GM21447 (cell line): ENCODE data around the gene POM121.
"Not testable (repeated sequence)": the region's sequence is repeated elsewhere in the genome, so short reads cannot be mapped to it uniquely, and the experiment has no call there.

Experiments used
- ATAC-seq: cut with Tn5 transposase; IDR thresholded peaks from one replicate; pipeline ENCODE4 v1.9.1; 2021; ENCODE audit not compliant: unreplicated experiment

The POM121 gene

GRCh38 chr7:72924733-72925545 lies at the start of gene POM121:
POM121 (plus strand) TSS chr7:72925095; CDS start chr7:72925122, 27 bp downstream.
- ATAC-seq, result peak; percentile 88

DNA sequence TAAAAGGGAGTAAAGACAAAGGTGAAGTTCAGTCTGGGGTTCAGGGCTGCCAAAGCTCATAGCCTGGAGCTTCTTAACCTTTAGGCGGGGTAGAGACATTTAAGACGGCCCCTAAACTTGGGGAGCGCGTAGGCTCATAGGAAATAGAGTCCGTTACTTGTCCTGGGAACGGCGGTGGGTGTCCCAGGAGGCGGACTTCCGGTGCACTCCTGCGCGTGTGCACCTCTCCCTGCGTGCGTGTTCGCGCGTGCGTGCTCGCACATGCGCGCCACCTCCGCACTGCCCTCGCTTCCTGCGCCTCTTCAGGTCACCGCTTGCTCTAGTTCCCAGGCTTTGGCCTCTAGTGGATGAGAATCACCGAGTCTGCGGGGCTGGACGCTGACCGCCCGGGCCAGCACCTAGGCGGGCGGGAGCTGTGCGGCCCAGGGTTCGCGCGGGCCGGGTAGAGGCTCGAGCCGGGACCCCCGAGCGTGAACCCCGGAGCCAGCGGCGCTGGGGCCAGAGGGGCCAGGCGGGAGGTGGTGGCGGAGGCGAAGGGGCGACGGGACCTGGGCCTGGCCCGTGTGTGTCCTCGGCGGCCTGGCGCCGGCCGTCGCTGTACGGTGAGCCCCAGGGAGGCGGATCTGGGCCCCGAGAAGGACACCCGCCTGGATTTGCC lies 45.7 kb upstream of the POM121 start:
- ATAC-seq, result peak; percentile 99

DNA sequence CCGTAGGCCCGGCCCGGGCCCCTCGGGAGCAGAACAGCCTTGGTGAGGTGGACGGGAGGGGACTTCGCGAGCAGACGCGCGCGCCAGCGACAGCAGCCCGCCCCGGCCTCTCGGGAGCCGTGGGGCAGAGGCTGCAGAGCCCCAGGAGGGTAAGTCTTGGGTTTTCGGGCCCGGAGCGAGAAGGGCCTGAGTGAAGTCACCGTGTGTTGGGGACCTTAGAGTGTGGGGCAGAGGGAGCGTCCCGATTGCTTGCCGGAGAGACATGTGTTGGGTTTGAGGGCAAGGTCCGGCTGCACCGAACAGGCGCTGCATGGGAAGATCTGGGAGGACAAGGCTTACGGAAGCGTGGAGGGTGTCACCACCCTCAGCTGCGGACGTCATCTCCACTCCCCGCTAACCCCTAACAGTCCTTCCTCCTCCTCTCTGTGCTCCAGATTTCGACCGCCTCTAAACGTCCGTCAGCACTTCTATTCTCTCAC lies 45.1 kb upstream of the POM121 start:
- ATAC-seq, result not testable (repeated sequence)

DNA sequence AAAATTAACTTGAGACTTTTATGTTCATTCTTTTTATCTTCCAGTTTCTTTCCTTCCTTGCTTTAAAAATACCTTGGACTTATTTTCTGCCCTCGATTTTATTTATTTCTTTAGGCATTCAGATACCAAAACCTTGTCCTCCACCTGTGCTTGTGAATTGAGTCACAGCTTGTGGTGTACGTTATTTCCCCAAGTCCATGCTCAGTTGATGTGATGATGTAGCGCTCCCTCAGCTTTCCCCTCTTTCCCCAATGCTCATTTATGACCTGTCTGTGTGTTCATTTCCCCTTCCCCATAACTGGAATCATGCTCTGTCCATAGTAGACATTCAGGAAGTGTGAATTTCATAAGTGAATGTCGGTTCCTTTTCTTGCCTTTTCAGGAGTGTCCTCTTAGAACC lies 33.1 kb upstream of the POM121 start:
- ATAC-seq, result not testable (repeated sequence)

GRCh38 chr7:72904740-72905139 lies 20.2 kb upstream of the POM121 start:
- ATAC-seq, result not testable (repeated sequence)

- not testable (repeated sequence) for ATAC-seq
These were observed 16.5 kb upstream of the POM121 start for GRCh38 chr7:72908422-72908821.

- not testable (repeated sequence) for ATAC-seq
These were observed 13.5 kb upstream of the POM121 start for GRCh38 chr7:72911395-72911794.

GRCh38 chr7:72913750-72914149 lies 11.1 kb upstream of the POM121 start:
- ATAC-seq, result not testable (repeated sequence)

DNA sequence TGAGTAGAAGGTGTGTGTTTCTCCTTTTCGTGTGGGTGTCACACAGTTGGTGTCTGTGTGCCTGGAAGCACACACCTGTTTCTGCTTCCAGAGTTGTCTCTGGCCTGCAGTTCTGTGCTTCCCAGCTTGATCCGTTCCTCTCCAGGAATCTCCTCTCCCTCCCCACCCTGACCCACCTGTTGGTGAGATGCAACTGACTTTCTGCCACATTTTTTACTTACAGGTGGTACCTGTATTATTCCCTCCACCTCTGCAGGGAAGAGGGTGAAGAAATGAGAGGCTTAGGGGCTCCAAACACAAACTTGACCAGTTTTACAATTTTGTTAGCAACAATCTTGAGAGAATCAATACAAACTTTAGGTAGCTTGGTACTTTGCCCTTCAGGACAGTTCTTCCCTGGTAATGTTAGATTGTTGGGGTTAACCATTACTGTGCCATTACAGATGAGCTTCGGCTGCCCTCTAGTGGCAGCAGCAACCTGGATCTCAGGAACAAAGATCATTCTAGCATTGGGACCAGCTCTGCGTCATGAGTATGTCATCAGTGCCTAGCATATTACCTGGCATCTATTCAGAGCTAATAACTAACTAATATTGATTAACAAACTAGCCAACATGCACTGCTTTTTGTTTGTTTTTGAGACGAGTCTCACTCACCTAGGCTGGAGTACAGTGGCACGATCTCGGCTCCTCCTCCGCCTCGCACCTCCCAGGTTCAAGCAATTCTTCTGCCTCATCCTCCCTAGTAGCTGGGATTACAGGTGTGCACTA lies 10.0 kb upstream of the POM121 start:
- peak; percentile 89 for ATAC-seq

DNA sequence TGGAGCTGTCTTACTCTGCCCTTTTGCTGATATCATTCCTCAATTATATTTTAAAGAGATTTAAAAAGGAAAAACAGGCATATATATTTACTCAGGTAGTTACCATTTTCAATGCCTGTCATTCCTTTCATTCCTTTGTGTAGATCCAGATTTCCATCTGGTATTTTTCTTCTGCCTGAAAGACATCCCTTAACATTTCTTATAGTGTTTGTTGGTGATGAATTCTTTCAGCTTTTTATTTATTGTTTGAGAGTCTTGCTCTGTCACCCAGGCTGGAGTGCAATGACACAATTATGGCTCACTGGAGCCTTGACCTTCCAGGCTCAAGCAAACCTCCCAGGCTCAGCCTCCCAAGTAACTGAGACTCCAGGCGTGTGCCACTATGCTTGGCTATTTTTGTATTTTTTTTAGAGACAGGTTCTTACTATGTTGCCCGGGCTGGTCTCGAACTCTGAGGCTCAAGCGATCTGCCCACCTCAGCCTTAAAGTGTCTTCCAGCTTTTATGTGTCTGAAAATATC lies 5.6 kb upstream of the POM121 start:
- no peak for ATAC-seq

- peak; percentile 36 for ATAC-seq
These were observed 536 bp upstream of the POM121 start for GRCh38 chr7:72924386-72924732.

DNA sequence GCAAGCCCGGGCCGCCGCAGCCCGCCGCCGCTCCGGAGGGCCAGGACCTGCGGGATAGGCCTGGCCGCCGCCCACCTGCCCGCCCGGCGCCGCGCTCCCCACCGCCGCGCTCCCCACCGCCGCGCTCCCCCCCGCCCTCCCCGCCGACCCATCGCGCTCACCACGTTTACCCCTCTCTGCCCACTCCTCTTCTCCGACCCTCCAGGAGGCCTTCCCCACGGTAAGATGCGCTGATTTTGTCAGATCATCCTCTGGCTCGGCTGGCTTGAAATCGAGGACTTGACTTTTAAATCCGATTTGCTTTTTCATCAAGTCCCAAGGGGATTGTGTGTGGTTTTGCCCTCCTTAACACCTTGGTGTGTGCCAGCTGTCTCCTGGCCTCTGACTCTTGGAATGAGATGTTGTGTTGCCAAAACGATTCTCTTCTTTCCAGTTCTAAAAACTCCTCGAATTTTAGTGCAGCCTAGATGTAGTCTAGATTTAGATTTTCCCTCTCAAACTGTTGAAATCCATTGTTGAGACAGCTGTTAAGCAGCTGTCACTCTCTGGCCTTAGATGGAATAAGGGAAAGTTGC lies 738 bp downstream of the POM121 start:
- ATAC-seq, result peak; percentile 21

GRCh38 chr7:72927791-72928190 lies 2.9 kb downstream of the POM121 start:
- not testable (repeated sequence) for ATAC-seq

- not testable (repeated sequence) for ATAC-seq
These were observed 3.3 kb downstream of the POM121 start for GRCh38 chr7:72928216-72928615.

GRCh38 chr7:72942022-72942705 lies 17.3 kb downstream of the POM121 start:
- ATAC-seq, result not testable (repeated sequence)

- ATAC-seq, result not testable (repeated sequence)
These were observed 18.1 kb downstream of the POM121 start for GRCh38 chr7:72942956-72943355.

GRCh38 chr7:72944937-72945336 lies 20.0 kb downstream of the POM121 start:
- not testable (repeated sequence) for ATAC-seq

DNA sequence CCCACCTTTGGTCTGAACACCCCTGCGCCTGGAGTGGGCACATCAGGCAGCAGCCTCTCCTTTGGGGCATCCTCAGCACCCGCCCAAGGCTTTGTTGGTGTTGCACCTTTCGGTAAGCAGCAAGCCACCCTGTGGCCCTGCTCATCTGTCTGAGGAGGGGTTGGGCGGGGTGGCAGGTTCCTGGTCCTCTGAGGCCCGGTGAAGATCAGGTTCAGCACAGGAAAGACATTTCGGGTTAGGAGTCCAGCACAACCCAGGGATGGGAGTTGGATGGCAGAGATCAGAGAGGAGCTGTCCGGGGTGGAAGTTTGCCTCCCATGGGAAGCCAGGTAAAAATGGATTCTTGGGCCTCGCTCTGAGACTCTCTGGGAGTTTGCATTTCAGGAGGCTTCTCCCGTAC lies 20.7 kb downstream of the POM121 start:
- not testable (repeated sequence) for ATAC-seq

- not testable (repeated sequence) for ATAC-seq
These were observed 21.3 kb downstream of the POM121 start for GRCh38 chr7:72946130-72946745.

DNA sequence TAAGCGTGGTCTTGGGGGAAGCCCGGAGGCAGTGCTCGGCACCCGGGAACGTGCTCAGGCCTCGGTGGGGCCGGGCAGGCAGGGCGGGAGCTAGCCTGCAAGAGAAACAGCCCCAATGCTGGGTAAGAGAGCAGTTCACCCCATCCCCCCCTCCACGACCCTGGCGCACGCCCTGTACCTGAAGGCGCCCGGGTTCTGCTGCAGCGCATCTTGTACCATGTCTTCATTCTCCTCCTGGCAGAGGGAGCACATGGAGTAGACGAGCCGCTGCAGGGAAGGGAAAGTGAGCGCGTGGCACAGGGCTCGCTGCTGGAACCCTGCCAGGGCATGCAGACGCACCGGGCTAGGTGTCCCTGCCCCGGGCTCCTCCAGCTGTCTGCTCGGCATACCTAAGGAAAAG lies 23.8 kb downstream of the POM121 start:
- not testable (repeated sequence) for ATAC-seq
